ENCODE data around the gene CAMKK1.

The CAMKK1 gene

GRCh38 chr17:3917391-3917931 is 24.6 kb upstream of the CAMKK1 start:
- no peak for DNase-seq

- DNase-seq: no peak
Observed at GRCh38 chr17:3916825-3917224, 24.0 kb upstream of the CAMKK1 start.

- DNase-seq: no peak
Observed at GRCh38 chr17:3915995-3916696, 23.3 kb upstream of the CAMKK1 start, which contains the start of gene P2RX1. Gene P2RX1, minus strand, starts transcription at chr17:3916465. Its CDS starts 240 bp downstream, at chr17:3916225.

GRCh38 chr17:3915581-3915994 is 22.7 kb upstream of the CAMKK1 start:
- DNase-seq: no peak

- DNase-seq: no peak
Observed at GRCh38 chr17:3914312-3914670, 21.4 kb upstream of the CAMKK1 start.

GRCh38 chr17:3913531-3914311 is 20.9 kb upstream of the CAMKK1 start:
- DNase-seq: peak; percentile 80

- DNase-seq: no peak
Observed at GRCh38 chr17:3912827-3913226, 20.0 kb upstream of the CAMKK1 start.

GRCh38 chr17:3911271-3912053 is 18.6 kb upstream of the CAMKK1 start:
- DNase-seq: peak; percentile 67

- DNase-seq: no peak
Observed at GRCh38 chr17:3910420-3911270, 17.8 kb upstream of the CAMKK1 start.

GRCh38 chr17:3909257-3909656 is 16.4 kb upstream of the CAMKK1 start:
- DNase-seq: no peak

GRCh38 chr17:3907483-3908216 is 14.8 kb upstream of the CAMKK1 start:
- no peak for DNase-seq

GRCh38 chr17:3906881-3907280 is 14.0 kb upstream of the CAMKK1 start:
- DNase-seq: no peak

GRCh38 chr17:3905017-3905520 is 12.2 kb upstream of the CAMKK1 start:
- DNase-seq: no peak

- no peak for DNase-seq
Observed at GRCh38 chr17:3904501-3904900, 11.6 kb upstream of the CAMKK1 start.

- DNase-seq: no peak
Observed at GRCh38 chr17:3903881-3904290, 11.0 kb upstream of the CAMKK1 start.

- DNase-seq: no peak
Observed at GRCh38 chr17:3903051-3903825, 10.4 kb upstream of the CAMKK1 start.

GRCh38 chr17:3900646-3901045 is 7.8 kb upstream of the CAMKK1 start:
- DNase-seq: no peak

GRCh38 chr17:3897731-3898130 is 4.9 kb upstream of the CAMKK1 start:
- DNase-seq: no peak

GRCh38 chr17:3896968-3897235 is 4.0 kb upstream of the CAMKK1 start:
- no peak for DNase-seq

- DNase-seq: no peak
Observed at GRCh38 chr17:3896108-3896967, 3.5 kb upstream of the CAMKK1 start.

Data from stimulated activated CD4-positive, alpha-beta T cell treated with anti-CD3 and anti-CD28 coated beads, Interleukin-4, amount 100 ng/mL, for 1 hour (primary cell).